Activated CD4-positive, alpha-beta T cell treated with anti-CD3 and anti-CD28 coated beads for 36 hours (primary cell): ENCODE data around the gene ZBTB3. TPM values are rescaled to one million over a fixed set of nuclear protein-coding genes. Genes with fewer than 3 reads are reported as not detected.

Experiments used
- microRNA-seq: library from miRNA; unstranded; fragments of <30 nt; microRNA quantifications from one replicate; pipeline ENCODE4 v1.2.0, GENCODE V29; 2021; ENCODE audit warnings: borderline replicate concordance
- total RNA-seq, 2 experiments: library from RNA; stranded (reverse); gene quantifications; one replicate each; pipeline ENCODE4 v1.2.3, GENCODE V29; 2021

ZBTB3 gene
- total RNA-seq, 2 experiments from 2014 or later, result 6.0 to 10.2 TPM

Small RNA genes lying within 50 kb of the gene (microRNA-seq; reads per million reads assigned to microRNA genes)
- gene MIR6514, result 3.2 reads per million
- 2.1 reads per million for gene MIR6748

Other genes starting within 250 kb of the ZBTB3 start
- 10 to 100 TPM; 47.3 to 54.7 TPM for gene AHNAK, start 207.4 kb downstream of the ZBTB3 start, total RNA-seq
- gene EEF1G, start 180.3 kb downstream of the ZBTB3 start, total RNA-seq, result 1,000 to 10,000 TPM; 1,986 to 2,351 TPM
- 10 to 100 TPM; 32.5 to 36.0 TPM for gene TUT1, start 162.6 kb downstream of the ZBTB3 start, total RNA-seq
- gene MTA2, start 152.3 kb downstream of the ZBTB3 start, total RNA-seq, result 100 to 1,000 TPM; 159 to 179 TPM
- gene EML3, start 141.4 kb downstream of the ZBTB3 start, total RNA-seq, result 100 to 1,000 TPM; 101 to 112 TPM
- gene ROM1, start 140.9 kb downstream of the ZBTB3 start, total RNA-seq, result 1 to 10 TPM; 1.5 to 1.9 TPM
- 10 to 100 TPM; 48.7 to 57.5 TPM for gene B3GAT3, start 132.2 kb downstream of the ZBTB3 start, total RNA-seq
- gene GANAB, start 107.5 kb downstream of the ZBTB3 start, total RNA-seq, result 100 to 1,000 TPM; 208 to 218 TPM
- gene INTS5, start 100.9 kb downstream of the ZBTB3 start, total RNA-seq, result 10 to 100 TPM; 26.0 to 29.9 TPM
- 100 to 1,000 TPM; 108 to 135 TPM for gene C11orf98, start 89.0 kb downstream of the ZBTB3 start, total RNA-seq
- gene CSKMT, start 88.8 kb downstream of the ZBTB3 start, total RNA-seq, result 10 to 100 TPM; 12.6 to 31.3 TPM
- gene UQCC3, start 82.5 kb downstream of the ZBTB3 start, total RNA-seq, result 1 to 10 TPM; 4.1 to 6.4 TPM
- 10 to 100 TPM; 11.9 to 15.5 TPM for gene LBHD1, start 81.9 kb downstream of the ZBTB3 start, total RNA-seq
- gene UBXN1, start 75.1 kb downstream of the ZBTB3 start, total RNA-seq, result 100 to 1,000 TPM in 1 of 2 experiments, 10 to 100 TPM in 1; 95.6 to 119 TPM
- under 1 TPM in 1 of 2 experiments, not detected in 1; 0.16 TPM for gene LRRN4CL, start 64.6 kb downstream of the ZBTB3 start, total RNA-seq
- 10 to 100 TPM; 16.7 to 28.0 TPM for gene BSCL2, start 46.7 kb downstream of the ZBTB3 start, total RNA-seq
- gene GNG3, start 46.5 kb downstream of the ZBTB3 start, total RNA-seq, result not detected
- 10 to 100 TPM; 48.7 to 59.6 TPM for gene HNRNPUL2, start 26.7 kb downstream of the ZBTB3 start, total RNA-seq
- gene TTC9C, start 25.7 kb downstream of the ZBTB3 start, total RNA-seq, result 10 to 100 TPM; 40.8 to 54.1 TPM
- 100 to 1,000 TPM in 1 of 2 experiments, 10 to 100 TPM in 1; 87.1 to 125 TPM for gene POLR2G, start 7.4 kb upstream of the ZBTB3 start, total RNA-seq
- gene TAF6L, start 17.2 kb upstream of the ZBTB3 start, total RNA-seq, result 10 to 100 TPM; 10.2 to 12.6 TPM
- 10 to 100 TPM; 19.5 to 35.9 TPM for gene TMEM179B, start 33.2 kb upstream of the ZBTB3 start, total RNA-seq
- 10 to 100 TPM; 11.1 to 12.6 TPM for gene TMEM223, start 37.8 kb upstream of the ZBTB3 start, total RNA-seq
- 10 to 100 TPM; 89.5 to 97.6 TPM for gene NXF1, start 51.3 kb upstream of the ZBTB3 start, total RNA-seq
- 10 to 100 TPM; 19.3 to 21.8 TPM for gene STX5, start 77.9 kb upstream of the ZBTB3 start, total RNA-seq
- under 1 TPM in 1 of 2 experiments, not detected in 1; 0.42 TPM for gene TEX54, start 78.7 kb upstream of the ZBTB3 start, total RNA-seq
- 10 to 100 TPM; 83.1 to 93.1 TPM for gene WDR74, start 85.4 kb upstream of the ZBTB3 start, total RNA-seq
- gene SLC3A2, start 126.7 kb upstream of the ZBTB3 start, total RNA-seq, result 100 to 1,000 TPM; 401 to 402 TPM
- gene CHRM1, start 167.2 kb upstream of the ZBTB3 start, total RNA-seq, result not detected
- gene SLC22A6, start 230.8 kb upstream of the ZBTB3 start, total RNA-seq, result not detected